Keratinocyte (primary cell): ENCODE data around the gene GALNT2. TPM values are rescaled to one million over a fixed set of nuclear protein-coding genes. Genes with fewer than 3 reads are reported as not detected.

Experiments
- DNase-seq: peaks from one replicate; pipeline ENCODE4 v3.0.0-alpha.2; 2011; ENCODE audit warnings: low read depth, missing footprints, low spot score
- FAIRE-seq: peaks from 2 replicates; lab custom pipeline; 2011; peaks lifted over from hg19 to GRCh38; lab: Jason Lieb, UNC
- H2AFZ ChIP-seq: 2 replicates; pipeline ENCODE4 v1.6.0; 2012; ENCODE audit warnings: low read length, control low read depth, inconsistent platforms; ENCODE audit not compliant: control insufficient read depth
- H3K27ac ChIP-seq: 2 replicates; pipeline ENCODE4 v1.5.1; 2011; ENCODE audit warnings: low read length; ENCODE audit not compliant: control insufficient read depth, insufficient read depth
- H3K27me3 ChIP-seq: 3 replicates; pipeline ENCODE4 v1.6.0; 2011; ENCODE audit warnings: low read length; ENCODE audit not compliant: control insufficient read depth, insufficient read depth; ENCODE audit errors: extremely low read depth
- H3K36me3 ChIP-seq, 2 experiments: 2 replicates in 1 of 2; 3 replicates in 1 of 2; pipeline ENCODE4 v1.5.1; 2011; ENCODE audit warnings: low read length in 2 of 2, mild to moderate bottlenecking in 1 of 2; ENCODE audit not compliant: control insufficient read depth in 2 of 2, insufficient read depth in 2 of 2; ENCODE audit errors: extremely low read depth in 1 of 2
- H3K4me1 ChIP-seq: 3 replicates; pipeline ENCODE4 v1.5.1; 2011; ENCODE audit warnings: low read length; ENCODE audit not compliant: control insufficient read depth, insufficient read depth; ENCODE audit errors: extremely low read depth
- H3K4me2 ChIP-seq: 3 replicates; pipeline ENCODE4 v1.6.0; 2011; ENCODE audit warnings: low read depth, low read length; ENCODE audit not compliant: control insufficient read depth, insufficient read depth; ENCODE audit errors: extremely low read depth
- H3K4me3 ChIP-seq, 3 experiments: fragments of 200-600 bp in 1 of 3; sonication (generic) in 1 of 3; 2 replicates in 2 of 3; 3 replicates in 1 of 3; pipeline ENCODE4 v1.5.1; 2011 to 2016; ENCODE audit warnings: low read length in 3 of 3, mild to moderate bottlenecking in 3 of 3, control low read depth in 2 of 3, inconsistent platforms in 1 of 3, low read depth in 1 of 3, mixed read lengths in 1 of 3, mixed run types in 1 of 3, moderate library complexity in 1 of 3; ENCODE audit not compliant: control insufficient read depth in 2 of 3, insufficient read depth in 2 of 3; ENCODE audit errors: extremely low read depth in 1 of 3
- H3K79me2 ChIP-seq: 2 replicates; pipeline ENCODE4 v1.6.0; 2012; ENCODE audit warnings: low read length; ENCODE audit not compliant: control insufficient read depth, insufficient read depth
- H3K9ac ChIP-seq: 3 replicates; pipeline ENCODE4 v1.6.0; 2011; ENCODE audit warnings: low read length; ENCODE audit not compliant: control insufficient read depth, insufficient read depth; ENCODE audit errors: extremely low read depth
- H3K9me1 ChIP-seq: 3 replicates; pipeline ENCODE4 v1.6.0; 2011; ENCODE audit warnings: low read length; ENCODE audit not compliant: control insufficient read depth, insufficient read depth; ENCODE audit errors: extremely low read depth
- H3K9me3 ChIP-seq: 2 replicates; pipeline ENCODE4 v1.5.1; 2012; ENCODE audit warnings: low read depth, low read length; ENCODE audit not compliant: control insufficient read depth
- H4K20me1 ChIP-seq: 3 replicates; pipeline ENCODE4 v1.6.0; 2011; ENCODE audit warnings: low read length; ENCODE audit not compliant: control insufficient read depth, insufficient read depth; ENCODE audit errors: extremely low read depth
- EZH2 ChIP-seq: IDR thresholded peaks from one replicate; pipeline ENCODE4 v1.6.1; 2012; ENCODE audit warnings: inconsistent platforms, mild to moderate bottlenecking, low read length, moderate library complexity
- dilution Hi-C: fragments of 300-500 bp; cut with MboI; formaldehyde crosslinking; loops from one replicate; pipeline ENCODE4 v1.7.0; 2020; ENCODE audit warnings: low sequenced_read_pairs; ENCODE audit not compliant: extremely low pct_ligation_motif_present
- polyA plus RNA-seq, 5 experiments: library from polyadenylated mRNA; depleted of rRNA in 3 of 5; stranded (reverse) in 3 of 5; stranded (forward) in 1 of 5; unstranded in 1 of 5; fragments of >200 nt; gene quantifications; 1 replicate in 1 of 5; 2 replicates in 3 of 5; 3 replicates in 1 of 5; pipeline versions ENCODE4 v1.2.1 to v1.2.3, GENCODE V29; 2011 to 2012; ENCODE audit warnings: missing spikeins in 2 of 5, low read depth in 1 of 5, low replicate concordance in 1 of 5
- TF ChIP-seq, protein P1 (sequence below), 3 experiments: IDR thresholded peaks in 1 of 3; conservative IDR thresholded peaks in 1 of 3; optimal IDR thresholded peaks in 1 of 3; 2 replicates in 2 of 3; 3 replicates in 1 of 3; pipeline versions ENCODE3 to v1.5.1; 2011; ENCODE audit warnings: low read length in 3 of 3, mild to moderate bottlenecking in 3 of 3, moderate library complexity in 2 of 3, control low read depth in 1 of 3, inconsistent platforms in 1 of 3; ENCODE audit not compliant: insufficient read depth in 2 of 3; ENCODE audit errors: extremely low read depth in 1 of 3

The GALNT2 gene
- polyA plus RNA-seq, 1 donor (not counting 4 experiments of a cell fraction or from before 2014, with no cell fraction given) = 61.7 TPM

DNA sequence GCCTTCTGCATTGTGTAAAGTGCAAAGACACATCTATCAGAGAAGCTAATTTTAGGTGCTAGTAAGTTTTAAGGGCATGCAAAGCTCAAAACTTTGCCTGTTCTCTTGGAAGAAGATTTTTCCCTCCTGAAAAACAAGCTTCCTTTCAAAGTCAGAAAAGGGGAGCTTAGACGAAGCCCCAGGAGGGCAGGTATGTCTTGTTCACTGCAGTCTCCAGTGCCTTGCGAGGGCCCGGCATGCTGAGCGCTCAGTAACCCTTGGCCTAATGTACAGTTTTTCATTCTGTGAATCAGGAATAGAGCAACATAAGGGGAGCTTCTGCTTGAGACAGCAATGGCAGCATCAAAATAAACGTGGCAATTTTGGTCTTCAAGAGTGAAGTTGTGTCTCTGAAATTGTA is 35.0 kb downstream of the GALNT2 start:
- no peaks in the 10 kb centered on the region for H3K27me3 ChIP-seq
- peaks cover 2 to 12% of the 10 kb centered on the region in 2 experiments for H3K36me3 ChIP-seq
- DNase-seq = no peak
- peaks cover 9% of the 10 kb centered on the region for H3K9me1 ChIP-seq
- no peak overlapping the region for H3K27ac ChIP-seq
- H3K79me2 ChIP-seq = peaks cover 80% of the 10 kb centered on the region
- dilution Hi-C loops = no loop called here
- H4K20me1 ChIP-seq = peaks cover 13% of the 10 kb centered on the region
- H3K4me2 ChIP-seq = no peak overlapping the region
- H2AFZ ChIP-seq = no peak overlapping the region
- no peak for TF ChIP-seq EZH2
- FAIRE-seq = no peak
- H3K9ac ChIP-seq = no peak overlapping the region
- H3K4me1 ChIP-seq = peaks cover 33% of the 10 kb centered on the region
- H3K9me3 ChIP-seq = no peaks in the 10 kb centered on the region
- H3K4me3 ChIP-seq = no peak overlapping the region

DNA sequence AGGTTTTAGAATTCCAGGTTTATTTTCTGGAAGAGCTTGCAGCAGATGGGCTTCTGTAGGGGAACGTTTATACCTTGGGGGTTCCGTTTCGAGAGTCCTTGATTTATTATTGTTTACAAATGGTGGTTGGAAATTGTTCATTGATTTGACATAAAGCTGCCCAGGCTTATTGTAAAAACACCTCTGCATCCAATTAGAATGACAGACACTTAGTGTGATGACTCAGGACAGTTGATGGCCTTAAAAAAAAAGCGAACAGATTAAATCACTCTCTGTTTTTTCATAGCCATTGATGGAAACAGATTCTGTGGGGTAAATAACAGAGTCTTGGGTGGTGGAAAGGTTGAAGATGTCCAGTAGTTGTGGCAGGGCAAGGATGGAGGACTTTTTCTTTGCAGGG is 35.4 kb downstream of the GALNT2 start:
- DNase-seq (no peak), FAIRE-seq (no peak)
- Histone ChIP-seq H3K4me1 (peaks cover 33% of the 10 kb centered on the region), H3K4me2 (no peak overlapping the region), H3K79me2 (peaks cover 80% of the 10 kb centered on the region), H3K27me3 (no peaks in the 10 kb centered on the region), H3K9me1 (peaks cover 10% of the 10 kb centered on the region), H3K27ac (no peak overlapping the region), H3K36me3 (peaks cover 2 to 12% of the 10 kb centered on the region in 2 experiments), H2AFZ (no peak overlapping the region), H3K9me3 (no peaks in the 10 kb centered on the region), H3K9ac (no peak overlapping the region), H3K4me3 (no peak overlapping the region), H4K20me1 (peaks cover 13% of the 10 kb centered on the region)
- TF ChIP-seq EZH2 = no peak
- TF ChIP-seq, protein P1, sequence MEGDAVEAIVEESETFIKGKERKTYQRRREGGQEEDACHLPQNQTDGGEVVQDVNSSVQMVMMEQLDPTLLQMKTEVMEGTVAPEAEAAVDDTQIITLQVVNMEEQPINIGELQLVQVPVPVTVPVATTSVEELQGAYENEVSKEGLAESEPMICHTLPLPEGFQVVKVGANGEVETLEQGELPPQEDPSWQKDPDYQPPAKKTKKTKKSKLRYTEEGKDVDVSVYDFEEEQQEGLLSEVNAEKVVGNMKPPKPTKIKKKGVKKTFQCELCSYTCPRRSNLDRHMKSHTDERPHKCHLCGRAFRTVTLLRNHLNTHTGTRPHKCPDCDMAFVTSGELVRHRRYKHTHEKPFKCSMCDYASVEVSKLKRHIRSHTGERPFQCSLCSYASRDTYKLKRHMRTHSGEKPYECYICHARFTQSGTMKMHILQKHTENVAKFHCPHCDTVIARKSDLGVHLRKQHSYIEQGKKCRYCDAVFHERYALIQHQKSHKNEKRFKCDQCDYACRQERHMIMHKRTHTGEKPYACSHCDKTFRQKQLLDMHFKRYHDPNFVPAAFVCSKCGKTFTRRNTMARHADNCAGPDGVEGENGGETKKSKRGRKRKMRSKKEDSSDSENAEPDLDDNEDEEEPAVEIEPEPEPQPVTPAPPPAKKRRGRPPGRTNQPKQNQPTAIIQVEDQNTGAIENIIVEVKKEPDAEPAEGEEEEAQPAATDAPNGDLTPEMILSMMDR (optimal IDR thresholded peaks at IDR 0.05 in 1 of 3, IDR thresholded peaks at IDR 0.05 in 1 of 3, conservative IDR thresholded peaks at IDR 0.05 in 1 of 3; ENCODE audit: extremely low read depth in 1 of 3, insufficient read depth in 2 of 3, low read length in 3 of 3) = no peak
- dilution Hi-C loops = no loop called here
